Measurements from ENCODE around the gene SDHB.

Gene SDHB

DNA sequence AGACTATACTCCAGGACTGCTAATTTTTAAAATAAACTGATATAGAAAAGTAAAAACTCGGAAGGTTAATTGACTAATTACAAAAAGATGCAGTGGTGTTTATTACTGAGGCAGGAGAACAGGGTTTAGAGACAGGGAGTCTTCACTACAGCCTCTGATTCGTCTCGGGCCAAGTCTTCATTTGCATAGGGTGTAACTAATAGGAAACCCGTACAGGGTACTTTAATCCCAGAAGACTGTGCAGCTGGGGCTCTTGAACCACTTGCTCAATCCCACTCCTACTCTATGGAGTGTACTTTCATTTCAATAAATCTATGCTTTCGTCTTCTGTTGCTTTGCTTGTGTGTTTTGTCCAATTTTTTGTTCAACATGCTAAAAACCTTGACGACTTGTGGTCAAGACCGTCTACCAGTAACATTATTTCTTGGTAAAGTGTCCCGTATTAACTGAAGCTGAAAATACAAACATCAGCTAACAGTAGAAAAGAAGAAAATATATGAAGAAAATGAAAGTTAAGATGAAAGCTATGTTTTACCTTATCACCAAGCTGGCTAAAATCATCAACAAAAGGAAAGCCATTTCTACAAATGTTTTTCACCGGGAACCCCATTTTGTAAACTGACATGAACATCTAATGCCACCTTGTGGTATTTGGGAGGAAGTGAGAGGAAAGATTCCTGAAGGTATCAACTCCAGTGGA, 8.0 kb downstream of the SDHB start:
- peak; percentile 65 for DNase-seq (ENCODE audit: low spot score)

DNA sequence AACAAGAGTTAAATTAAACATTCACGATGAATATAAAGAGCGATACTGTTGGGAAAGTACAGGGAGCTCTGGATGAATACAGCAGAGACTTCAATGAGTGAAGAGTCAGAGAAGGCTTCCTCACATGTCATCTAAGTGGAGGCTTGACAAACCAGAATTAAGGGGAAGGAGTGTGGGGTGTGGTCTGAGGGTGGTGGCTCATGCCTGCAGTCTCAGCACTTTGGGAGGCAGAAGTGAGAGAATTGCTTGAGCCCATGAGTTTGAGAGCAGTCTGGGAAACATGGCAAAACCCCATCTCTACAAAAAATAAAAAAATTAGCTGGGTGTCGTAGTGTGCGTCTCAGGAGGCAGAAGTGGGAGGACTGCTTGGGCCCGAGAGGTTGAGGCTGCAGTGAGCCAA, 8.7 kb downstream of the SDHB start:
- no peak for DNase-seq (ENCODE audit: low spot score)

- no peak for DNase-seq (ENCODE audit: low spot score)
Measured at GRCh38 chr1:17043676-17044075, 10.2 kb downstream of the SDHB start.

GRCh38 chr1:17040135-17040534, 13.7 kb downstream of the SDHB start:
- DNase-seq (ENCODE audit: low spot score), result no peak

- no peak for DNase-seq (ENCODE audit: low spot score)
Measured at GRCh38 chr1:17039522-17039921, 14.3 kb downstream of the SDHB start.

DNA sequence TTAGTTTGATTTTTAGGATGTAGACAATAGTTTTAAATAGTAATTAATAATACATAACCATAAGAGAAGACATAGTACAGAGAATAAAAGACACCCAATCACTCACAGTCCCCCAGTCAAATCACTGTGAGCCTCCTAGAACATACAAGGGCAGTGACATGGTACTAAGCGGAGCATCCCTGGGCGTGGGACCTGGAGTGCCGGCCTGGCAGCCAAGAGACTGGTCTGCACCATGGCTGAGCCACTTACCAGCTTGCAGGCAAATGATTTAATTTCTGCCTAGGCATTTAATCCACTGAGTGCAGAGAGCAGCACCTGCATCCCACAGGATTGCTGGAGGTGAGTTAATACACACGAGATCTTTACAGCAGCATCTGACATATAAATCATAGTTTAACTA, 20.4 kb downstream of the SDHB start:
- DNase-seq (ENCODE audit: low spot score), result no peak

- DNase-seq (ENCODE audit: low spot score), result no peak
Measured at GRCh38 chr1:17032741-17033140, 21.1 kb downstream of the SDHB start.

GRCh38 chr1:17031436-17031835, 22.4 kb downstream of the SDHB start:
- no peak for DNase-seq (ENCODE audit: low spot score)

- DNase-seq (ENCODE audit: low spot score), result no peak
Measured at GRCh38 chr1:17030206-17030605, 23.6 kb downstream of the SDHB start.

DNA sequence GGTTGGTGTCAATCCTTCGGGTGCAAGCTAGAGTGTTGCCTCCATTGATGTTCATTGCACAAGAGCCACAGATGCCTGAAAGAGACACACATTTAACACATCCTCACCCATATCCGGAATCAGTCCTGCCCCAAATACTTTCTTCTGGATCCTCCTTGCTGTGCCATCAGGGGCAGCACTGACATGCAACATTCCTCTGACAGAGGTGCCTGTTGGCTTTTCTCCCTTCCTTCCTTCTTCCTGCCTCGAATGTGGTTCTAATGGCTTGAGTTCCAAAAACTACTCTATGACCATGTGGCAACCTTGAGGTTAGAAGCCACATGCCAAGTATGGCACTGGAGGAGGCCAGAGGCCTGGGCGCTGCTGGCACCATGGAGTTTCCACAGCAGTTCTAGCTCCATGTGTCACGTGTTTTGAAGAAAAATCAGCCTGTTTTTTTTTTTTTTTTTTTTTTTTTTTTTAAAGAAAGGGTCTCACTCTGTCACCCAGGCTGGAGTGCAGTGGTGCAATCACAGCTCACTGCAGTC, 25.1 kb downstream of the SDHB start:
- DNase-seq (ENCODE audit: low spot score), result no peak

DNA sequence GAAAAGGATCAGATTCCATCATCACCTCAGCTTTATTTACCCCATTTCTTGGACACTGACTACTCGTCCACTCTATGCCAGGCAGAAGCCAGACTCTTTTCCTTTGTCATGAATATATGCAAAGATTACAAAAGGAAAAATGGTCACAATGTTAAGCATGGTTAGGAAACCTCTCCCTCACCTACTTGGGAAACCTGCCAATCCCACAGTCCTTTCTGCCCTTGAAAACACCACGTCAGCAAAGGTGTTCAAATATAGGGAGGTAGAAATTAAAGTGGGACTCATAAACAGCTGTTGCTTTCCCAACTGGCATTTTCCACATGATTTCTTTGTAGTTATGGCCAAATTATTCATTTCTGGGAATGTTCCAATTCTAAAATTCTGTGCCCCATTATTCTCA, 25.9 kb downstream of the SDHB start:
- DNase-seq (ENCODE audit: low spot score), result no peak

GRCh38 chr1:17027403-17027802, 26.4 kb downstream of the SDHB start:
- no peak for DNase-seq (ENCODE audit: low spot score)

GRCh38 chr1:17024721-17025120, 29.1 kb downstream of the SDHB start:
- no peak for DNase-seq (ENCODE audit: low spot score)

- DNase-seq (ENCODE audit: low spot score), result no peak
Measured at GRCh38 chr1:17023573-17023972, 30.3 kb downstream of the SDHB start.

DNA sequence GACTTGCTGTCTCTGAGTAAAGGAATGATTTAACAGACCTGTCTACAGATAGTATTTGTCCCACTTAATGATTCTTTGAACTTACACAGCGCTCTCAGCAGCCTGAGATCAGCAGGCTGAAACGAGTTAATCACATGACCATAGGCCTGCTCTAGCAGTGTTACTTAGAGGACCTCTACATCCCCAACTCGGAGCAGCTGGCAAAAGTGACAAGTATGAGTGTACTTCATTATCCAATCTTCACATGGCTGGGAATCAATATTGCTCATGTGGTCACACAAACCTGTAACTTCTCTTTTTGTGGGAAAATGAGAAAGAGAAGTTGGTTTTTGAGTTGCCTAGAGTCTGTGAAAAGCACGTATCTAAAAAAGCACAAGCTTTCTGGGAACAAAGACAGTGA, 30.7 kb downstream of the SDHB start:
- no peak for DNase-seq (ENCODE audit: low spot score)

DNA sequence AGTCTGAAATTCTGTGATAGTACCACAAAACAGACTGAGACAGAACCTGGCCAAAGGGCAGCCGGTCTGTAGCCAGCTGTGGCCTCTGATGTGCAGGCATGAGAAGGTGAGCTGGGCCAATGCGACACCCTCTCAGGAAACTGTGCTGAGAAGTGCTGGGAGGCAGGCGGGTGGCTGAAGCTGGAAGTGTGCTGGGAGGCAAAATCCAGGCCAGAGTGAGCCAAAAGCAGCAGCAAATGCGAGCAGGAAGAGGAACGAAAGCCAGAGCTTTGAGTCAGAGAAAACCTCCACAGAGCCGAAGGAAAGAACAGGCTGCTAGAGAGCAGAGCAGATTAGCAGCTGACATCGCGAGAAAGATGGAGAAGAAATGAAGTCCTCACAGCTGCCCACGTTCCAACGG, 31.9 kb downstream of the SDHB start:
- DNase-seq (ENCODE audit: low spot score), result no peak

DNA sequence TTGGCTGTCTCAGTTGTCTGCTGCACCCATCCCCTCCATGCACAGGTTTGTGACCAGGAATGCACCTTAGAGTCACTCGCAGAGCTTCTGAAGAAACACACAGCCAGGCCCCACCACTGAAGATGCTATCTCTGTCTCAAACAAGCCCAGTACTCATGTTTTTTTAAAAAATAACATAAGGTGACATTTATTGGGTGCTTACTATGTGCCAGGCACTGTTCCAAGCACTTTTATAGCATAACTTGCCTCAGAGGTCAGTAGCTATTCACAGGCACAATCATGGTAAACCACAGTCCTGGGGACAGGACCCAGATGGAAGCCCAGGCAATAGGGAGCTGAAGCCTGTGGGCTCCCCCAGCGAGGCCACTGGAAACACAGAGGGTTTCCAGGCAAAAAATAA, 33.3 kb downstream of the SDHB start:
- DNase-seq (ENCODE audit: low spot score), result no peak

DNA sequence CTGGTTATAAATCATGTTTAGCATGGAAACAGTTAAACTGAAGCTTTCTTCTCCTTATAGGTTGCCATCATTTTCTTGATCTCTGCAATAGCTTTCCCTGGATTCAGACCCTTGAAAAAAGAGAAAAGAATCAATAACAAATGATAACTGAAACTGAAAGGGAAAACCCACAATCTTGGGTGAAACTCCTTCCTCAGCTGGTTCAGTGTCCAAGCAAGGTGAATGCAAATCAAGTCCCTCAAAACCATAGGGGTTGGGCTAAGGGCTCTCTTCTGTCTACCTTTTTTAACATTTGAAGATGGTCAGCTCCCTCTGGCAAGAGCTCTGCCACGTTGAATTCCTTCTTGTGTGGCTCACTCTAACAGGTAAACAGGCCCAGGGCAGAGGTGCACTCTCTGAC, 35.0 kb downstream of the SDHB start:
- DNase-seq (ENCODE audit: low spot score), result no peak

- DNase-seq (ENCODE audit: low spot score), result no peak
Measured at GRCh38 chr1:17017435-17017834, 36.4 kb downstream of the SDHB start.

DNA sequence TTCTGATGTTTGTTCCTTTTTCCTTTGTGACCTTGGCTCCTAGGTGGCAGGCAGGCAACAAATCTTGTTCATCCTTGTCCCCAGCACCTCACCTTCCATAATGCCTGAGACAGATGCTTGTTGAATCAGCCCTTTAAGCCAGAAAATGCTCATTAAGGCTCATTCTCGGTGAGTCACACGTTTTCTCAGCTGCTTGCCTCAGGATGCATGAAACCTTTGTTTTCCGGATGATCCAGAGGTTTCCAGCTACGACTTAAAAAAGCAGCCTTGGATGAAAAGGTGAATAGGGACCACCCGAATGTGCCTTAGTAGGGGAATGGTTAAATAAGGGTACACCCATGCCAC, 37.5 kb downstream of the SDHB start:
- no peak for DNase-seq (ENCODE audit: low spot score)

- no peak for DNase-seq (ENCODE audit: low spot score)
Measured at GRCh38 chr1:17014671-17015567, 38.9 kb downstream of the SDHB start.

- DNase-seq (ENCODE audit: low spot score), result no peak
Measured at GRCh38 chr1:17013491-17014320, 40.1 kb downstream of the SDHB start.
